Measurements from ENCODE around the gene PDE10A.

Gene PDE10A

DNA sequence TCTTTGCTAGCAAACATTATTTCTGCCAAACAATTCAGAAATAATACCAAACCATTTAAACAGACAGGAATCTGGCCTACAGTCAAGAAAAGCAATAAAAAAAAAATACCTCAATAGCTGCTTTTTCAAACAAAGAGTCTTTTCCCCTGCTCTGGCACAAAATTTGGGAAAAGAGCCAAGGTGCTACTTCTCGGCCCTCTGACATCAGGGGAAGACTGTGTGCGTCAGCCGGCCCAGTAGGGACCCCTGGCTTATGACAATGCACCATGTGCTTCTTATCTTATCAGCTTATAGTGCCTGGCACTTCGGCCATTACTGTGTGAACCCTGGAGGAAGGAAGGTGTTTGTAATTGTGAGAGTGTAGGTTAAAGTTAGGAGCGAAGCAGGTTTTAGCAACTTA is 89.4 kb downstream of the PDE10A start (continued):
- TF ChIP-seq TSHZ2 (CRISPR knock-in tag; IDR thresholded peaks at IDR 0.05), result peak; percentile 83
- TF ChIP-seq OSR1 (CRISPR knock-in tag; IDR thresholded peaks at IDR 0.05), result no peak
- TF ChIP-seq ZNF565 (CRISPR knock-in tag; conservative IDR thresholded peaks at IDR 0.05; ENCODE audit: low read depth), result no peak
- TF ChIP-seq GLIS3 (CRISPR knock-in tag; IDR thresholded peaks at IDR 0.05), result no peak; the same call in 1 of the 2 replicates
- TF ChIP-seq TOX (CRISPR knock-in tag; IDR thresholded peaks at IDR 0.05; ENCODE audit: borderline replicate concordance), result no peak
- peak; percentile 44; the same call in 1 of the 2 replicates for TF ChIP-seq ISL1 (CRISPR knock-in tag; IDR thresholded peaks at IDR 0.05)

DNA sequence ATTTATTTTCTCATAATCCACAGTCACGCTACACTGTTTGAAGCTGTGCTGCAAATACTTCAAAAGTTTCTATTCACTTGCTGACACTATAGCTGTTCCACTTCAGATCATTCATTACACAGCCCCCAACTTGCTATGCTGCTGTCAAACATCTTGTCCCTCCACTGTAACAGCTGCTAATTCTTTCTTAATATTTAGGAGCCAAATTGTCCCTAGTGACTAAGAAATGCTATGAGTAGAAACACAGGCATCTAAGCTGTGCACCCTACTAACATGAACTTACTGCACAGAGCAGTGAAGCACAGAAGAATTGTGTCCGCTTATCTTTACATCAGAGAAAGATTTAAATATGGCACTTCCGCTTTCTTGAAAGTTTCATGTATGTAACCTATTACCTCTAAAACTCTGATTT is 91.3 kb downstream of the PDE10A start:
- ATAC-seq, result no peak

DNA sequence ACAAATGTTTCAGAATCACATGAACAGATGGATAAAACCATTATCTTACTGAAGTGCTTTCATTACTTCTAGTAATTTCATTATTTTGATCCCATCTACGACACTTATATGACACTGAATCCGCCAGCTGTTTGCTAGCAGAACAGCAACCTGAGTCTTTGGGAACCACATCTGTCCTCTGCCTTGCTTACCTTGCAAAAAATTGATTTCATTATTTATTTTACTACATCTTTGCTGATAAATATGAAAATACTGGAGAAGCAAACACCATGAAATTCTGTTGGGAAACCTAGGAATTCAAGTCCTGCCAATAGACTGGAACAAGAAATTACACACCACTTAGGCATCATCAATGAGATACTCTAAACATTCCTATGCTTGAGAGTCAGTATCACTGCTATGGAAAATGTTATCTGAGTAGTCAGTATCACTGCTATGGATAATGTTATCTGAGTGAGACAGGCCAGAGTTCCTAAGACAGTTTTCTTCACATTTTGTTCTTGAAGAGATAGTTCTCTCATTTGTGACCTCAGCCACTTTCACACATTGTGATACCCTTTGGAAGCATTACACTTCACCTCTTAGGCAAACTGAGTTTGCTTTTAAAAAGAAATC is 91.9 kb downstream of the PDE10A start:
- no peak for TF ChIP-seq POU6F1 (CRISPR knock-in tag; IDR thresholded peaks at IDR 0.05; ENCODE audit: borderline replicate concordance, low read depth)
- 0 out of 2 replicates have a peak, but pooled peaks have one; percentile 19 for TF ChIP-seq ISL1 (CRISPR knock-in tag; IDR thresholded peaks at IDR 0.05)
- ATAC-seq, result no peak

More for the DNA sequence above, 91.3 kb downstream of the PDE10A start:
- TF ChIP-seq ZNF8 (CRISPR knock-in tag; IDR thresholded peaks at IDR 0.05) (no peak), ZFP30 (CRISPR knock-in tag; IDR thresholded peaks at IDR 0.05) (no peak), TSHZ2 (CRISPR knock-in tag; IDR thresholded peaks at IDR 0.05) (no peak), SNAI2 (CRISPR knock-in tag; IDR thresholded peaks at IDR 0.05) (no peak), ISL1 (CRISPR knock-in tag; IDR thresholded peaks at IDR 0.05) (no peak), POU6F1 (CRISPR knock-in tag; IDR thresholded peaks at IDR 0.05; ENCODE audit: borderline replicate concordance, low read depth) (no peak), PPARA (CRISPR knock-in tag; IDR thresholded peaks at IDR 0.05; ENCODE audit: borderline replicate concordance) (no peak)
- TF ChIP-seq, protein P1, sequence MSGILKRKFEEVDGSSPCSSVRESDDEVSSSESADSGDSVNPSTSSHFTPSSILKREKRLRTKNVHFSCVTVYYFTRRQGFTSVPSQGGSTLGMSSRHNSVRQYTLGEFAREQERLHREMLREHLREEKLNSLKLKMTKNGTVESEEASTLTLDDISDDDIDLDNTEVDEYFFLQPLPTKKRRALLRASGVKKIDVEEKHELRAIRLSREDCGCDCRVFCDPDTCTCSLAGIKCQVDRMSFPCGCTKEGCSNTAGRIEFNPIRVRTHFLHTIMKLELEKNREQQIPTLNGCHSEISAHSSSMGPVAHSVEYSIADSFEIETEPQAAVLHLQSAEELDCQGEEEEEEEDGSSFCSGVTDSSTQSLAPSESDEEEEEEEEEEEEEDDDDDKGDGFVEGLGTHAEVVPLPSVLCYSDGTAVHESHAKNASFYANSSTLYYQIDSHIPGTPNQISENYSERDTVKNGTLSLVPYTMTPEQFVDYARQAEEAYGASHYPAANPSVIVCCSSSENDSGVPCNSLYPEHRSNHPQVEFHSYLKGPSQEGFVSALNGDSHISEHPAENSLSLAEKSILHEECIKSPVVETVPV (CRISPR knock-in tag; IDR thresholded peaks at IDR 0.05), result no peak

DNA sequence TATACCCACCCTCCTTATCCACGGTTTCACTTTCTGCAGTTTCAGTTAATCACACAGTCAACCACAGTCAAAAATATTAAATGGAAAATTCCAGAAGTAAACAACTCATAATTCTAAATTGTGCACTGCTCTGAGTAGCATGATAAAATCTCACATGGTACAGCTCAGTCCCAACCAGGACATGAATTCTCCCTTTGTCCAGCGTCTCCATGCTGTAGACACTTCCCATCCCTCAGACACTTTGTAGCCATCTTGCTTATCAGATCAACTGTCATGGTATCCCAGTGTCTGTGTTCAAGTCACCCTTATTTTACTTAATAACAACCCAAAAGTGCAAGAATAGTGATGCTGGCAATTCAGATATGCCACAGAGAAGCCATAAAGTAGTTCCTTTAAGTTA is 94.7 kb downstream of the PDE10A start:
- TF ChIP-seq GLIS3 (CRISPR knock-in tag; IDR thresholded peaks at IDR 0.05) (no peak), OSR1 (CRISPR knock-in tag; IDR thresholded peaks at IDR 0.05) (no peak), ZNF565 (CRISPR knock-in tag; conservative IDR thresholded peaks at IDR 0.05; ENCODE audit: low read depth) (no peak), ESRRG (CRISPR knock-in tag; IDR thresholded peaks at IDR 0.05) (no peak), ZNF70 (CRISPR knock-in tag; IDR thresholded peaks at IDR 0.05) (no peak), TOX (CRISPR knock-in tag; IDR thresholded peaks at IDR 0.05; ENCODE audit: borderline replicate concordance) (no peak)
- no peak for ATAC-seq

Measured in SK-N-SH treated with all-trans-retinoic acid at 6 μM for 48 hours (cell line).